Mesothelial cell of epicardium (in vitro differentiated cells): ENCODE results near the gene APH1B. TPM values are rescaled to one million over a fixed set of nuclear protein-coding genes. Genes with fewer than 3 reads are reported as not detected.
A peak's percentile ranks its signal among the peaks of the same experiment; 100 is the strongest.

Experiments
- DNase-seq, 2 experiments: peaks; one replicate each; pipeline ENCODE4 v3.0.0; 2021; ENCODE audit warnings: low spot score in 2 of 2; ENCODE audit not compliant: unreplicated experiment in 2 of 2
- H3K27ac Mint-ChIP-seq: 2 replicates; pipeline ENCODE4 v1.8.0; 2021; ENCODE audit warnings: mixed read lengths
- H3K27me3 Mint-ChIP-seq: 2 replicates; pipeline ENCODE4 v1.8.0; 2021; ENCODE audit warnings: low read depth, mixed read lengths
- H3K36me3 Mint-ChIP-seq: 2 replicates; pipeline ENCODE4 v1.8.0; 2021; ENCODE audit warnings: mixed read lengths
- H3K4me1 Mint-ChIP-seq: 2 replicates; pipeline ENCODE4 v1.8.0; 2021; ENCODE audit warnings: mixed read lengths
- H3K4me3 Mint-ChIP-seq: 2 replicates; pipeline ENCODE4 v1.8.0; 2021; ENCODE audit warnings: mild to moderate bottlenecking, moderate library complexity, mixed read lengths
- H3K9me3 Mint-ChIP-seq: 2 replicates; pipeline ENCODE4 v1.8.0; 2021; ENCODE audit warnings: mixed read lengths
- total RNA-seq: library from RNA; stranded (reverse); gene quantifications from 3 replicates; pipeline ENCODE4 v1.2.1, GENCODE V29; 2021
- TF ChIP-seq, protein P1 (sequence below): fragments of 200-600 bp; sonication (generic); IDR thresholded peaks from one replicate; pipeline ENCODE4 v1.5.0; 2021; ENCODE audit warnings: antibody characterized with exemption; ENCODE audit not compliant: unreplicated experiment

APH1B gene
- total RNA-seq, 1 donor from 2014 or later: 21.9 TPM

DNA sequence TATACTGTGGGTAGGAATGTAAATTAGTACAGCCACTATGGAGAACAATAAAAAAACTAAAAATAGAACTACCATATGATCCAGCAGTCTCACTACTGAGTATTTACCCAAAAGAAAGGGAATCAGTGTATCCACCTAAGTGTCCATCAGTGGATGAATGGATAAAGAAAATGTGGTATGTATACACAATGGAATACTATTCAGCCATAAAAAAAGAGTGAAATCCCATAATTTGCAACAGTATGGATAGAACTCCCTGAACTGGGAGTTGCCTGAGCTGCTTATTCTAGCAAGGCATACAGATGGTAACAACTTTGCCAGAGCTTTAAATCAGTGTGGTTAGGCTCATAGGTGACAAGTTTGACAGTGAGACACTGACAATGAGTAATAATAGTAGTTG, 16.1 kb upstream of the APH1B start:
- H3K36me3 Mint-ChIP-seq: peaks cover 24% of the 10 kb centered on the region
- H3K4me3 Mint-ChIP-seq: no peak overlapping the region
- TF ChIP-seq, protein P1, sequence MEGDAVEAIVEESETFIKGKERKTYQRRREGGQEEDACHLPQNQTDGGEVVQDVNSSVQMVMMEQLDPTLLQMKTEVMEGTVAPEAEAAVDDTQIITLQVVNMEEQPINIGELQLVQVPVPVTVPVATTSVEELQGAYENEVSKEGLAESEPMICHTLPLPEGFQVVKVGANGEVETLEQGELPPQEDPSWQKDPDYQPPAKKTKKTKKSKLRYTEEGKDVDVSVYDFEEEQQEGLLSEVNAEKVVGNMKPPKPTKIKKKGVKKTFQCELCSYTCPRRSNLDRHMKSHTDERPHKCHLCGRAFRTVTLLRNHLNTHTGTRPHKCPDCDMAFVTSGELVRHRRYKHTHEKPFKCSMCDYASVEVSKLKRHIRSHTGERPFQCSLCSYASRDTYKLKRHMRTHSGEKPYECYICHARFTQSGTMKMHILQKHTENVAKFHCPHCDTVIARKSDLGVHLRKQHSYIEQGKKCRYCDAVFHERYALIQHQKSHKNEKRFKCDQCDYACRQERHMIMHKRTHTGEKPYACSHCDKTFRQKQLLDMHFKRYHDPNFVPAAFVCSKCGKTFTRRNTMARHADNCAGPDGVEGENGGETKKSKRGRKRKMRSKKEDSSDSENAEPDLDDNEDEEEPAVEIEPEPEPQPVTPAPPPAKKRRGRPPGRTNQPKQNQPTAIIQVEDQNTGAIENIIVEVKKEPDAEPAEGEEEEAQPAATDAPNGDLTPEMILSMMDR: no peak
- peaks cover 3% of the 10 kb centered on the region for H3K9me3 Mint-ChIP-seq
- no peak overlapping the region for H3K27ac Mint-ChIP-seq
- no peak for DNase-seq
- no peaks in the 10 kb centered on the region for H3K27me3 Mint-ChIP-seq
- peaks cover 11% of the 10 kb centered on the region for H3K4me1 Mint-ChIP-seq

GRCh38 chr15:63263519-63263918, 13.9 kb upstream of the APH1B start:
- H3K4me1 Mint-ChIP-seq: peaks cover 5% of the 10 kb centered on the region
- H3K27ac Mint-ChIP-seq: no peak overlapping the region
- H3K9me3 Mint-ChIP-seq: peaks cover 3% of the 10 kb centered on the region
- no peak overlapping the region for H3K4me3 Mint-ChIP-seq
- TF ChIP-seq, protein P1: no peak
- no peaks in the 10 kb centered on the region for H3K27me3 Mint-ChIP-seq
- DNase-seq: no peak
- peaks cover 21% of the 10 kb centered on the region for H3K36me3 Mint-ChIP-seq

- peaks cover 5% of the 10 kb centered on the region for H3K4me1 Mint-ChIP-seq
- DNase-seq: no peak
- TF ChIP-seq, protein P1: no peak
- peaks cover 24% of the 10 kb centered on the region for H3K36me3 Mint-ChIP-seq
- no peak overlapping the region for H3K27ac Mint-ChIP-seq
- no peaks in the 10 kb centered on the region for H3K27me3 Mint-ChIP-seq
- no peak overlapping the region for H3K4me3 Mint-ChIP-seq
- peaks cover 3% of the 10 kb centered on the region for H3K9me3 Mint-ChIP-seq
These were observed 12.6 kb upstream of the APH1B start for GRCh38 chr15:63264688-63265293.

GRCh38 chr15:63274427-63274826, 3.0 kb upstream of the APH1B start:
- TF ChIP-seq, protein P1: no peak
- Mint-ChIP-seq H3K27me3 (no peaks in the 10 kb centered on the region), H3K36me3 (peaks cover 7% of the 10 kb centered on the region), H3K9me3 (peaks cover 3% of the 10 kb centered on the region), H3K4me3 (no peak overlapping the region), H3K4me1 (peaks cover 14% of the 10 kb centered on the region), H3K27ac (no peak overlapping the region)
- DNase-seq: no peak

DNA sequence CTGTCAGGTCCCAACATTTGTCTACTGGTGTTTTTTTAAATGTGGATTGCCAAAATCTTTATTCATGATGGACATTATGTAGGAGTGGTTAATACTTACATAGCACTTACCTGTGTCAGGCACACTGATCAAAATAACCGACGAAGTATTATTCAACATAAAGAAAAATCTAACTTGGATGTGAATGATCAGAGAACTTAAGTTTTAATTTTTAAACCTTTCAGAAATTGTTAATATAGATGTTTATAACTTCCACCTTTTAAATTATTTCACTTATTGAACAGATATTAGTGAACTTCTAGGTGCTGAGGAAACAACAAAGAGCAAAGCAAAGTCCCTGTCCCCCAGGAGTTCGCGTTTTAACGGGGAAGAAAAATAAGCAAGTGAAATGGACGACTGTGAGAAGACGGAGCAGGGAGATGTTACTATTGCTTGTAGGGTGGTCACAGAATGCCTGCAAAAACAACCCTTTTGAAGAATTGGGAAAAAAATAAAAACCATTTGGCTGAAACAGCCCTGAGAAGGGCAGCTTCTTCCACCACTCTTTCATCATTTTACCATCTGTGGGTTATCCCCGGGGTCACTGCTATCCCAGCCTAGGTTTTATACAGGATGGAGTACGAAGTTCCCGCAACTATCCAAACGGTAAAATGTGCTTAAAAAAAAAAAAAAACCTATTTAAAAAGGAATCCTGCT, 915 bp upstream of the APH1B start:
- Mint-ChIP-seq H3K4me1 (peaks cover 14% of the 10 kb centered on the region), H3K27ac (peak overlapping the region; percentile 62), H3K36me3 (peaks cover 7% of the 10 kb centered on the region), H3K4me3 (peak overlapping the region; percentile 91), H3K27me3 (no peaks in the 10 kb centered on the region), H3K9me3 (peaks cover 3% of the 10 kb centered on the region)
- DNase-seq: no peak
- TF ChIP-seq, protein P1: no peak
